Chondrocyte (in vitro differentiated cells): ENCODE measurements around the gene TWIST2. TPM values are rescaled to one million over a fixed set of nuclear protein-coding genes. Genes with fewer than 3 reads are reported as not detected.

Experiments
- DNase-seq: peaks from one replicate; pipeline ENCODE4 v3.0.0; 2021; ENCODE audit warnings: mixed read lengths, low spot score
- H3K27ac Mint-ChIP-seq: one replicate; pipeline ENCODE4 v1.8.0; 2021; ENCODE audit warnings: mild to moderate bottlenecking, moderate library complexity, mixed read lengths; ENCODE audit not compliant: unreplicated experiment
- H3K27me3 Mint-ChIP-seq: 2 replicates; pipeline ENCODE4 v1.8.0; 2021; ENCODE audit warnings: low read depth, mixed read lengths
- H3K36me3 Mint-ChIP-seq: 2 replicates; pipeline ENCODE4 v1.8.0; 2021; ENCODE audit warnings: low read depth, mixed read lengths
- H3K4me1 Mint-ChIP-seq: 2 replicates; pipeline ENCODE4 v1.8.0; 2021; ENCODE audit warnings: low read depth, mild to moderate bottlenecking, mixed read lengths
- H3K4me3 Mint-ChIP-seq: one replicate; pipeline ENCODE4 v1.8.0; 2021; ENCODE audit warnings: mild to moderate bottlenecking, moderate library complexity, mixed read lengths; ENCODE audit not compliant: unreplicated experiment
- H3K9me3 Mint-ChIP-seq: 2 replicates; pipeline ENCODE4 v1.8.0; 2021; ENCODE audit warnings: low read depth, mixed read lengths
- CTCF ChIP-seq: fragments of 200-600 bp; sonication (generic); IDR thresholded peaks from 2 replicates; pipeline ENCODE4 v1.5.0; 2021; ENCODE audit warnings: antibody characterized with exemption, mild to moderate bottlenecking, moderate library complexity
- total RNA-seq: library from RNA; stranded (reverse); gene quantifications from 3 replicates; pipeline ENCODE4 v1.2.1, GENCODE V29; 2021

Gene TWIST2
- total RNA-seq, 1 donor from 2014 or later: 2.4 TPM

- H3K27ac Mint-ChIP-seq: no peak overlapping the region
- peaks cover 2% of the 10 kb centered on the region for H3K36me3 Mint-ChIP-seq
Measured at GRCh38 chr2:238887616-238888015, 39.7 kb downstream of the TWIST2 start.

GRCh38 chr2:238888781-238889180, 40.9 kb downstream of the TWIST2 start:
- Mint-ChIP-seq H3K27me3 (peaks cover 7% of the 10 kb centered on the region), H3K36me3 (peaks cover 2% of the 10 kb centered on the region), H3K4me1 (no peaks in the 10 kb centered on the region), H3K27ac (no peak overlapping the region), H3K4me3 (no peak overlapping the region), H3K9me3 (no peaks in the 10 kb centered on the region)
- TF ChIP-seq CTCF: no peak
- DNase-seq: no peak

More at GRCh38 chr2:238887616-238888015, 39.7 kb downstream of the TWIST2 start:
- H3K4me1 Mint-ChIP-seq: peaks cover 3% of the 10 kb centered on the region
- DNase-seq: no peak
- no peak overlapping the region for H3K4me3 Mint-ChIP-seq
- TF ChIP-seq CTCF: no peak
- peaks cover 7% of the 10 kb centered on the region for H3K27me3 Mint-ChIP-seq
- no peaks in the 10 kb centered on the region for H3K9me3 Mint-ChIP-seq

- peaks cover 2% of the 10 kb centered on the region for H3K36me3 Mint-ChIP-seq
- no peak for DNase-seq
- peaks cover 7% of the 10 kb centered on the region for H3K4me1 Mint-ChIP-seq
- H3K9me3 Mint-ChIP-seq: no peaks in the 10 kb centered on the region
- TF ChIP-seq CTCF: no peak
- no peak overlapping the region for H3K4me3 Mint-ChIP-seq
- H3K27ac Mint-ChIP-seq: no peak overlapping the region
- H3K27me3 Mint-ChIP-seq: peaks cover 6% of the 10 kb centered on the region
Measured at GRCh38 chr2:238890131-238890530, 42.2 kb downstream of the TWIST2 start.

- DNase-seq: no peak
- Mint-ChIP-seq H3K36me3 (peaks cover 2% of the 10 kb centered on the region), H3K4me3 (no peak overlapping the region), H3K27me3 (peaks cover 2% of the 10 kb centered on the region), H3K27ac (no peak overlapping the region), H3K9me3 (no peaks in the 10 kb centered on the region), H3K4me1 (peaks cover 14% of the 10 kb centered on the region)
- TF ChIP-seq CTCF: no peak
Measured at GRCh38 chr2:238890618-238891456, 43.0 kb downstream of the TWIST2 start.

- no peak overlapping the region for H3K27ac Mint-ChIP-seq
- peaks cover 18% of the 10 kb centered on the region for H3K4me1 Mint-ChIP-seq
- H3K36me3 Mint-ChIP-seq: peaks cover 2% of the 10 kb centered on the region
- no peak for DNase-seq
- no peak overlapping the region for H3K4me3 Mint-ChIP-seq
- no peaks in the 10 kb centered on the region for H3K9me3 Mint-ChIP-seq
- no peaks in the 10 kb centered on the region for H3K27me3 Mint-ChIP-seq
- TF ChIP-seq CTCF: no peak
Measured at GRCh38 chr2:238891457-238892203, 43.7 kb downstream of the TWIST2 start.
